Subcutaneous adipose tissue (tissue), 4 donors: ENCODE measurements around the gene FAM193B. TPM values are rescaled to one million over a fixed set of nuclear protein-coding genes. Genes with fewer than 3 reads are reported as not detected.

Experiments used
- total RNA-seq, 4 donors: library from RNA; depleted of rRNA; stranded (reverse); fragments of >200 nt; gene quantifications; one replicate each; pipeline ENCODE4 v1.1.0, GENCODE V29; 2016
- TF ChIP-seq, protein P1 (sequence below): fragments of 450-650 bp; IDR thresholded peaks from one replicate; pipeline ENCODE4 v1.5.1; 2016; ENCODE audit warnings: low read depth, mild to moderate bottlenecking, control low read depth, antibody characterized with exemption, moderate library complexity

The FAM193B gene
- 10 to 100 TPM; 25.8 to 95.5 (median 35.5) TPM for total RNA-seq

DNA sequence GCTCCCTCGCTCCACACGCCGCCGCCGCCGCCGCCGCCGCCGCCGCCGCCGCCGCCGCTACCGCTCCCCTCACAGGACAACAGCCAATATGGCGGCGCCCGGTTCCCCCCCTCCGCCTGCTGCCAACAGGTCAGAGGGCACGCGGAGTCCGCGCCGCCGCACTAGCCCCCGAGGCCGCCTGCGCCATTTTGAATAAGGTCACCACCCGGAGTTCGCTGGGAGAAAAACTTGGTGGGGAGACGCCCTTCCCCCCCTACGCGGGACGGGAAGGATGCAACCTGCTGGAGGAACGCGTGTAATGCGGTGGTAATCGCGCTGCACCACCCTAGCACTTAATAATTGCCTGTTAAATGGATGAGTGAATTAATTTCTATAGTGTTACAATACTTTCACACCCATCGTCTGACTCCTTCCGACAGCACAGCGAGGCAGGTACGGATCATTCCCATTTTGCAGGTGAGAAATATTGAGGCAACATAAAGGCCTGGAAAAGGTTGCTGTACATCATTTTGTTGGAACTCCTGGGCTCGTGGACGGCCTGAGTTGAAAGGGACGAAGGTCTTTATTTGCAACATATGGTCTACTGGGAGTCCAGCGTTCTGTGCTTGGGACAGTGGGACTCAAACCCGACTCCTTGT is at the start of gene FAM193B:
TSS of gene FAM193B (minus strand) at position 90 of the 638 bp plus-strand sequence. CDS start 105 bp downstream, outside the sequence.
- TF ChIP-seq, protein P1, sequence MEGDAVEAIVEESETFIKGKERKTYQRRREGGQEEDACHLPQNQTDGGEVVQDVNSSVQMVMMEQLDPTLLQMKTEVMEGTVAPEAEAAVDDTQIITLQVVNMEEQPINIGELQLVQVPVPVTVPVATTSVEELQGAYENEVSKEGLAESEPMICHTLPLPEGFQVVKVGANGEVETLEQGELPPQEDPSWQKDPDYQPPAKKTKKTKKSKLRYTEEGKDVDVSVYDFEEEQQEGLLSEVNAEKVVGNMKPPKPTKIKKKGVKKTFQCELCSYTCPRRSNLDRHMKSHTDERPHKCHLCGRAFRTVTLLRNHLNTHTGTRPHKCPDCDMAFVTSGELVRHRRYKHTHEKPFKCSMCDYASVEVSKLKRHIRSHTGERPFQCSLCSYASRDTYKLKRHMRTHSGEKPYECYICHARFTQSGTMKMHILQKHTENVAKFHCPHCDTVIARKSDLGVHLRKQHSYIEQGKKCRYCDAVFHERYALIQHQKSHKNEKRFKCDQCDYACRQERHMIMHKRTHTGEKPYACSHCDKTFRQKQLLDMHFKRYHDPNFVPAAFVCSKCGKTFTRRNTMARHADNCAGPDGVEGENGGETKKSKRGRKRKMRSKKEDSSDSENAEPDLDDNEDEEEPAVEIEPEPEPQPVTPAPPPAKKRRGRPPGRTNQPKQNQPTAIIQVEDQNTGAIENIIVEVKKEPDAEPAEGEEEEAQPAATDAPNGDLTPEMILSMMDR, result no peak

DNA sequence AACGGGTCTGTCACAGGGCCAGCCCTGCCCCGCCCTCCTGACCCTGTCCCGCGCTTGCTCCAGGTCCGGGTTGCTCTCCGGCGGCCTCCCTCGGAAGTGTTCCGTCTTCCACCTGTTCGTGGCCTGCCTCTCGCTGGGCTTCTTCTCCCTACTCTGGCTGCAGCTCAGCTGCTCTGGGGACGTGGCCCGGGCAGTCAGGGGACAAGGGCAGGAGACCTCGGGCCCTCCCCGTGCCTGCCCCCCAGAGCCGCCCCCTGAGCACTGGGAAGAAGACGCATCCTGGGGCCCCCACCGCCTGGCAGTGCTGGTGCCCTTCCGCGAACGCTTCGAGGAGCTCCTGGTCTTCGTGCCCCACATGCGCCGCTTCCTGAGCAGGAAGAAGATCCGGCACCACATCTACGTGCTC is 49.8 kb upstream of the FAM193B start:
- TF ChIP-seq, protein P1, result no peak

DNA sequence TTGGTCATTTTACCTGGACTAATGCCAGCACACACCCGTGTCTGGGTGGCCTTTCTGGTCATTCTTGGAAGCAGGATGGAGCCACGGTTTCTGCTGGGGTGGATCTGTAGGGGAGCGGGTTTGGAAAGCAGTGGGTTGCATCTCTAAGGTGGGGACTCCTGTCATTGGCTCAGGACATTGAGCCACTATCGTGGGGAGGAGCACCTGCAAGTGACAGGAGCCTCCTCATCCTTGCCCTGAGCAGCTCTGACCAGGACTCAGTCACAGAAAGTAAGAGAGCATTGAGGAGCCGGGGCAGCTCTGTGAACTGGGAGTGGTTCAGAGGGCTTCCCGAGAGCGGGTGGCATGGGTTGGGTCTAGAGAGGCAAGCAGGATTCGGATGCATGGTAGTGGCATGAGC is 49.3 kb upstream of the FAM193B start:
- TF ChIP-seq, protein P1, result no peak

DNA sequence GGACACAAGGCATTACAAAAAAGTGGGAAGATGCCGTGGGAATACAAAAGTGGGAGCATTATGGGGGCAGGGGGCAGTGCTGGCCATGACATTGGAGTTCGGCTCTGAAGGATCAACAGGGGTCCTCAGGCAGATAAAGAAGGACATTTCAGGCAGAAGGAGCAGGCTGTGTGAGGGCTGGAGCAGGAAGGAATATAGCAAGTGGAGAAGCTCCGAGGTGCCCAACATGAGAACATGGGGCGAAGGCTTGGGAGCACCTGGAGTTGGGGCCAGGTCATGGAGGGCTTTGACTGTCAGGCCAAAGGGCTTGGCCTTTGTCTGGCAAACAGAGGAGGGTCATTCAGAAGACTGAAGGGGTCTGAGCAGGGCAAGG is 48.1 kb upstream of the FAM193B start:
- TF ChIP-seq, protein P1, result no peak

DNA sequence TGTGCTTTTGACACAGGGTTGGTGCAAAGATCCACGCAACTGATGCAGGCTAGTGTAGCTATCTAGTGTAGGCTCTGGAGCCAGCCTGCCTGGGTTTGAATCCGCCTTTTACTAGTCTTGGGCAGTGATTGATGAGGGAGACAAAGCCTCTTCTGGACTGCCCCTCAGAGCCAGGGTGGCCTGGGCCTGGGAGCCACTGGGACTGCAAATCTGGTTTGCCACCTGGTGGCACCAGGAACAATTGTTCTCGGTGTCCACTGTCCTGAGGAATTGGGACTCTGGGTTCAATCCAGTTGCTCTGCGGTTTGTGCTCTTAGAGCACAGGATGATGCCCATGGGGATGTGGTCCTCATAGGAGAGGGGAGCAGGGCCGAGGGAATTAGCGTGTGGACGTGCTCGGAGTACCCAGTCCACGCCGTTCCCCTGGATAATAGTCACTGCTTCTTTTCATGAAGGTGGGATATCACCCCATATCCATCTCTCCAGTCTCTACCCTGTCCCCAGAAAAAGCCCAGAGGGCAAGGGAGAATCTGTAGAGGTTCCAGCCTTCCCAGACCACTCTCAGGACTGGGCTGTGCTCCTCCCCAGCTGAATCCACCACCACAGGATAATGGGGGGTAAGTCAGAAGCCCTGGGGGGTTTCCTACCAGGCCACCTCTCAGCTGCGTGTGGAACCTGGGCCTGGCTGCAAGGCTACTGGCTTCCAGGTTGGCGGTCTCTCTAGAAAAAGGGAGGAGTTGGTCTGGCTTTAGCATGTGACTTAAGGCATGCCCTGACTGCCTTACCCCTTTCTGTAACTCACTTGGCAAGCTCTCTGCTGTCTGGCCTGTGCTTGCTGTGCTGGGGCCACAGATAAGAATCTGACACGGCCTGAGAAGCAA is 47.5 kb upstream of the FAM193B start:
- TF ChIP-seq, protein P1, result no peak

DNA sequence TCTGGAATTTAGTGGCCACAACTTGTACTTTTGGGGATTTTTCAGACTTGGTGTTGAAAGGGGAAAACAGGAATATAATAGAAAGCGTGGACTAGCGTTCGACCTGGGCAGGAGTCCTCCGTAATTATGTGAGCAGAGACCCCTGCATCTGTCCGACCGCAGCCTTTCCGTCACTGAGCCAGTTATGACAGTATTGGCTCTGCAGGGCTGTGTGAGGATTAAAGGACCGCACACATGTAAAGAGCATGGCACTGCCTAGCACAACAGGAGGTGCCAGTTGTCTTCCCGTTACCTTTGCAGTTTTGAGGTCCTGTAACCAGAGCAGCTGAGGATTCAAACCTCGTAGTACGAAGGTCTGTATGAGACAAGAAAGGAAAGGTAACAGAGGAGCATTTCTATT is 46.8 kb upstream of the FAM193B start:
- TF ChIP-seq, protein P1, result no peak

DNA sequence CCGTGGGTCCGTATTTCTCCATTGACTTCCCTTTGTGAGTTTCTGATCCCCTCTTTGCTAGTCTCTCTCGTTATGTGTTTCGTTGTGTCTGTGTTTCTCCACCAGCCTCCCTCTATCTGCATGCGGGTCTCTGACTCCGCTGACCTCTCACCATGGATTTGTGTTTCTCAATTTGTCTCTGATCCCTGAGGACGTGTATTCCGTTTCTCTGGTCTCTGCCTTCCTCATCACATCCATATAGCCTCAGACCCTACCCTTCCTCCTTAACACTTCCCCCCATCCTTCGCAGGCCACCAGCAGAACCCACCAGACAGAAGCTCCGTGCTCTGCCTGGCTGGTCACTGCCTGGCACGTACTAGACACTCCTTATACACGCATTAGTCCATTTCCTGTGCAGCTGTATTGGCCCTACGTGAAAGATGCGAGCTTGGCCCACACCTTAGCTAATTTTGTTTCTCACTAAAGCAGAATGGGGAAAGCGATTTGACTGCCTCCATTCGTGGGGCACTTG is 46.2 kb upstream of the FAM193B start:
- TF ChIP-seq, protein P1, result no peak
